ENCODE data around the gene CHST7. TPM values are rescaled to one million over a fixed set of nuclear protein-coding genes. Genes with fewer than 3 reads are reported as not detected.

Gene CHST7
- total RNA-seq, 1 experiment from 2014 or later, result 17.1 TPM

- Histone ChIP-seq H2AK5ac (ENCODE audit: insufficient read length, low read length) (no peak overlapping the region), H3K79me1 (ENCODE audit: insufficient read depth, low read depth, low read length, poor library complexity, severe bottlenecking) (no peaks in the 10 kb centered on the region), H4K5ac (ENCODE audit: insufficient read length, low read depth, low read length) (no peak overlapping the region), H3K18ac (ENCODE audit: insufficient read length, low read depth, low read length) (no peak overlapping the region), H3K23me2 (ENCODE audit: insufficient read length, low read depth, low read length, poor library complexity, severe bottlenecking) (no peaks in the 10 kb centered on the region), H2BK120ac (ENCODE audit: low read depth, low read length, poor library complexity, severe bottlenecking) (no peak overlapping the region), H3K4me2 (ENCODE audit: insufficient read depth, insufficient read length, low read length) (no peak overlapping the region), H2AFZ (ENCODE audit: low read length) (no peak overlapping the region), H2BK20ac (ENCODE audit: low read depth, low read length, poor library complexity, severe bottlenecking) (no peak overlapping the region), H3K27me3 (ENCODE audit: insufficient read depth, low read length) (no peaks in the 10 kb centered on the region), H3K23ac (ENCODE audit: insufficient read length, low read depth, low read length) (no peak overlapping the region), H4K8ac (replicated peaks; ENCODE audit: insufficient read length, low read depth, low read length) (no peak overlapping the region), H3K4ac (ENCODE audit: low read depth, low read length) (no peak overlapping the region), H3K79me2 (ENCODE audit: insufficient read depth, low read length) (peaks cover 12% of the 10 kb centered on the region), H3K14ac (ENCODE audit: insufficient read depth, low read length) (no peak overlapping the region), H3K9ac (ENCODE audit: extremely low read depth, insufficient read length, low read length) (no peak overlapping the region), H2BK5ac (ENCODE audit: insufficient read length, low read length) (no peak overlapping the region), H2BK12ac (ENCODE audit: insufficient read length, low read depth, low read length) (no peak overlapping the region), H3T11ph (ENCODE audit: low read length) (no peak overlapping the region), H3K27ac (ENCODE audit: insufficient read length, low read depth, low read length) (no peak overlapping the region), H4K91ac (ENCODE audit: insufficient read length, low read depth, low read length) (no peak overlapping the region), H3K4me1 (ENCODE audit: insufficient read depth, low read length) (no peaks in the 10 kb centered on the region), H2BK15ac (ENCODE audit: low read depth, low read length) (no peak overlapping the region), H4K20me1 (ENCODE audit: control insufficient read depth, insufficient read depth, insufficient read length) (no peaks in the 10 kb centered on the region), H3K56ac (ENCODE audit: insufficient read length, low read depth, low read length) (no peak overlapping the region), H3K9me3 (ENCODE audit: control insufficient read depth, low read depth, low read length) (peaks cover 13% of the 10 kb centered on the region)
- DNase-seq, result no peak
- no peaks in the 10 kb centered on the region for H3K27me3 Mint-ChIP-seq (ENCODE audit: low read depth)
- peaks cover 41 to 49% (median 44%) of the 10 kb centered on the region in 3 experiments for H3K36me3 Mint-ChIP-seq (ENCODE audit: insufficient read depth in 1 of 3, low read depth in 3 of 3)
- no CpG with 5 or more reads among the region's 6 CpGs for WGBS (ENCODE audit: extremely low coverage, insufficient read length, low lambda C conversion rate)
- H3K27ac Mint-ChIP-seq, result no peak overlapping the region
- peaks cover 23 to 33% of the 10 kb centered on the region in 2 experiments for H3K4me1 Mint-ChIP-seq
- peaks cover 64 to 73% of the 10 kb centered on the region in 2 experiments for H3K9me3 Mint-ChIP-seq
- no peak overlapping the region; a peak in 1 of 5 replicates for H3K4me3 Mint-ChIP-seq
- no peak for TF ChIP-seq CTCF (conservative IDR thresholded peaks at IDR 0.05)
Observed at GRCh38 chrX:46547857-46548256, 25.7 kb upstream of the CHST7 start.

Measured in H9 (cell line).